ENCODE data around the gene TTC9C. TPM values are rescaled to one million over a fixed set of nuclear protein-coding genes. Genes with fewer than 3 reads are reported as not detected.
A peak's percentile ranks its signal among the peaks of the same experiment; 100 is the strongest.

Gene TTC9C
- total RNA-seq, 1 experiment from 2014 or later: 66.8 TPM

GRCh38 chr11:62709247-62710000 is 18.9 kb upstream of the TTC9C start:
- Histone ChIP-seq H3K4me1 (ENCODE audit: insufficient read depth, low read length, poor library complexity, severe bottlenecking) (peaks cover 38% of the 10 kb centered on the region), H3K4me3 (ENCODE audit: low read depth, low read length, poor library complexity, severe bottlenecking) (peak overlapping the region; percentile 54), H3K27me3 (replicated peaks; ENCODE audit: insufficient read depth, low read depth, low read length, poor library complexity) (no peaks in the 10 kb centered on the region), H3K36me3 (ENCODE audit: insufficient read depth, low read length, poor library complexity, severe bottlenecking) (peaks cover 41% of the 10 kb centered on the region), H3K27ac (ENCODE audit: low read depth, low read length, poor library complexity, severe bottlenecking) (peak overlapping the region; percentile 96), H3K9me3 (ENCODE audit: low read depth, low read length, poor library complexity, severe bottlenecking) (no peaks in the 10 kb centered on the region)
- ChIA-PET POLR2A (ENCODE audit: low non-redundant PET) (interaction anchor here (0.5 kb wide), 1 partner anchor 36 kb away, joined by 3 read pairs; no protein-coding TSS in a partner anchor), CTCF (no interaction called here)
- intact Hi-C loops (cut with micrococcal nuclease; ENCODE audit: unreplicated experiment): loop anchor here (5.0 kb wide), 2 partner anchors 117 to 312 kb away; partner anchors contain the start of gene TUT1
- BruUV-seq (replicated peaks): no TSS peak
- peak; percentile 100 for DNase-seq (ENCODE audit: low spot score)
- TF ChIP-seq EZH2 (IDR thresholded peaks at IDR 0.05; ENCODE audit: borderline replicate concordance, low read depth, low read length, poor library complexity, severe bottlenecking) (no peak), CTCF (conservative IDR thresholded peaks at IDR 0.05; ENCODE audit: low read depth, low read length) (no peak)

- Histone ChIP-seq H3K36me3 (ENCODE audit: insufficient read depth, low read length, poor library complexity, severe bottlenecking) (peaks cover 46% of the 10 kb centered on the region), H3K4me3 (ENCODE audit: low read depth, low read length, poor library complexity, severe bottlenecking) (peak overlapping the region; percentile 54), H3K4me1 (ENCODE audit: insufficient read depth, low read length, poor library complexity, severe bottlenecking) (peaks cover 35% of the 10 kb centered on the region), H3K27ac (ENCODE audit: low read depth, low read length, poor library complexity, severe bottlenecking) (peak overlapping the region; percentile 96), H3K27me3 (replicated peaks; ENCODE audit: insufficient read depth, low read depth, low read length, poor library complexity) (no peaks in the 10 kb centered on the region), H3K9me3 (ENCODE audit: low read depth, low read length, poor library complexity, severe bottlenecking) (no peaks in the 10 kb centered on the region)
- ChIA-PET CTCF (no interaction called here), POLR2A (ENCODE audit: low non-redundant PET) (no interaction called here)
- intact Hi-C loops (cut with micrococcal nuclease; ENCODE audit: unreplicated experiment): no loop called here
- BruUV-seq (replicated peaks): TSS peak; percentile 91
- TF ChIP-seq CTCF (conservative IDR thresholded peaks at IDR 0.05; ENCODE audit: low read depth, low read length) (no peak), EZH2 (IDR thresholded peaks at IDR 0.05; ENCODE audit: borderline replicate concordance, low read depth, low read length, poor library complexity, severe bottlenecking) (no peak)
- DNase-seq (ENCODE audit: low spot score): no peak
Measured at GRCh38 chr11:62710001-62710345, 18.3 kb upstream of the TTC9C start.

GRCh38 chr11:62712276-62712812 is 15.9 kb upstream of the TTC9C start:
- Histone ChIP-seq H3K4me3 (ENCODE audit: low read depth, low read length, poor library complexity, severe bottlenecking) (no peak overlapping the region), H3K4me1 (ENCODE audit: insufficient read depth, low read length, poor library complexity, severe bottlenecking) (peaks cover 19% of the 10 kb centered on the region), H3K9me3 (ENCODE audit: low read depth, low read length, poor library complexity, severe bottlenecking) (no peaks in the 10 kb centered on the region), H3K27ac (ENCODE audit: low read depth, low read length, poor library complexity, severe bottlenecking) (peak overlapping the region; percentile 33), H3K27me3 (replicated peaks; ENCODE audit: insufficient read depth, low read depth, low read length, poor library complexity) (no peaks in the 10 kb centered on the region), H3K36me3 (ENCODE audit: insufficient read depth, low read length, poor library complexity, severe bottlenecking) (peaks cover 69% of the 10 kb centered on the region)
- CTCF ChIA-PET: no interaction called here
- DNase-seq (ENCODE audit: low spot score): no peak
- intact Hi-C loops (cut with micrococcal nuclease; ENCODE audit: unreplicated experiment): no loop called here
- POLR2A ChIA-PET (ENCODE audit: low non-redundant PET): no interaction called here
- TF ChIP-seq EZH2 (IDR thresholded peaks at IDR 0.05; ENCODE audit: borderline replicate concordance, low read depth, low read length, poor library complexity, severe bottlenecking): no peak
- no peak for TF ChIP-seq CTCF (conservative IDR thresholded peaks at IDR 0.05; ENCODE audit: low read depth, low read length)
- no TSS peak for BruUV-seq (replicated peaks)

Data from A673 (cell line).